HCT116 (cell line): ENCODE results near the gene BAIAP2L1. TPM values are rescaled to one million over a fixed set of nuclear protein-coding genes. Genes with fewer than 3 reads are reported as not detected.

Experiments used
- ATAC-seq: fragments of 200-7000 bp; cut with Tn5 transposase; 2 replicates; pipeline ENCODE4 v1.9.1; 2020; ENCODE audit warnings: mild to moderate bottlenecking, moderate library complexity
- BruUV-seq: library from RNA; stranded (reverse); fragments of 400-500 nt; replicated peaks from 2 replicates; lab custom pipeline; 2021; lab: Mats Ljungman, UMichigan
- CTCF ChIA-PET: fragments of 300-600 bp; sonication (Branson Sonifier 250); formaldehyde crosslinking; loops from one replicate; lab custom pipeline; 2021; ENCODE audit warnings: antibody characterized with exemption; lab: Charles Lee
- POLR2A ChIA-PET: fragments of 300-600, 350-600 bp; sonication (Branson Sonifier 250); formaldehyde crosslinking; loops from one replicate; lab custom pipeline; 2021; ENCODE audit warnings: antibody characterized with exemption; lab: Charles Lee
- RAD21 ChIA-PET, 2 experiments: fragments of 300-600 bp; sonication (Branson Sonifier 250); formaldehyde crosslinking; loops; one replicate each; lab custom pipeline; 2023; ENCODE audit warnings: low total read pairs in 2 of 2; ENCODE audit not compliant: uncharacterized antibody in 2 of 2, unreplicated experiment in 2 of 2, low non-redundant PET in 1 of 2; lab: Charles Lee
- DNase-seq: peaks from one replicate; pipeline ENCODE4 v3.0.0-alpha.2; 2010; ENCODE audit warnings: low read depth, low spot score
- H2AFZ ChIP-seq: fragments of 200-600 bp; shearing (Covaris generic), sonication (generic); 2 replicates; pipeline ENCODE4 v1.6.1; 2017; ENCODE audit warnings: low read depth, mixed run types, mixed read lengths, antibody characterized with exemption, low read length; ENCODE audit not compliant: poor library complexity, severe bottlenecking
- H3K27ac ChIP-seq: 2 replicates; pipeline ENCODE4 v1.5.1; 2012; ENCODE audit warnings: low read depth, low read length
- H3K27me3 ChIP-seq: fragments of 200-600 bp; sonication (generic); 2 replicates; pipeline ENCODE4 v1.6.1; 2016; ENCODE audit warnings: mixed run types, low read length, mixed read lengths; ENCODE audit not compliant: insufficient read depth
- H3K36me3 ChIP-seq, 2 experiments: fragments of 200-500 bp in 1 of 2; fragments of 200-600 bp in 1 of 2; sonication (Bioruptor generic) in 1 of 2; sonication (generic) in 1 of 2; 2 replicates each; pipeline versions ENCODE4 v1.5.1 to v1.6.1; 2014 to 2016; ENCODE audit warnings: low read length in 2 of 2, inconsistent platforms in 1 of 2, mixed read lengths in 1 of 2, mixed run types in 1 of 2; ENCODE audit not compliant: insufficient read depth in 2 of 2, control insufficient read depth in 1 of 2
- H3K4me1 ChIP-seq, 2 experiments: fragments of 200-600 bp in 1 of 2; sonication (generic) in 1 of 2; 2 replicates each; pipeline versions ENCODE4 v1.5.1 to v1.6.1; 2012 to 2017; ENCODE audit warnings: low read length in 2 of 2, inconsistent platforms in 1 of 2, mild to moderate bottlenecking in 1 of 2, mixed read lengths in 1 of 2, mixed run types in 1 of 2, moderate library complexity in 1 of 2; ENCODE audit not compliant: insufficient read depth in 2 of 2, control insufficient read depth in 1 of 2
- H3K4me2 ChIP-seq: fragments of 200-600 bp; sonication (generic); 2 replicates; pipeline ENCODE4 v1.6.1; 2017; ENCODE audit warnings: mixed run types, low read length, mixed read lengths
- H3K4me3 ChIP-seq, 2 experiments: fragments of 200-600 bp in 1 of 2; sonication (generic) in 1 of 2; replicated peaks in 1 of 2; 2 replicates each; pipeline ENCODE4 v1.5.1; 2011 to 2016; ENCODE audit warnings: low read length in 2 of 2, control low read depth in 1 of 2, low read depth in 1 of 2, mild to moderate bottlenecking in 1 of 2, mixed read lengths in 1 of 2, mixed run types in 1 of 2
- H3K79me2 ChIP-seq: fragments of 200-600 bp; sonication (generic); 2 replicates; pipeline ENCODE4 v1.6.1; 2017; ENCODE audit warnings: mild to moderate bottlenecking, mixed run types, low read length, moderate library complexity, mixed read lengths; ENCODE audit not compliant: insufficient read depth
- H3K9ac ChIP-seq: fragments of 200-600 bp; sonication (generic); 2 replicates; pipeline ENCODE4 v1.6.1; 2016; ENCODE audit warnings: low read length, mixed read lengths
- H3K9me2 ChIP-seq: fragments of 200-600 bp; sonication (generic), shearing (Covaris generic); 2 replicates; pipeline ENCODE4 v1.6.1; 2017; ENCODE audit warnings: mixed run types, mild to moderate bottlenecking, moderate library complexity; ENCODE audit not compliant: insufficient read depth
- H3K9me3 ChIP-seq, 2 experiments: fragments of 200-500 bp in 1 of 2; fragments of 200-600 bp in 1 of 2; sonication (Bioruptor generic) in 1 of 2; sonication (generic) in 1 of 2; 2 replicates each; pipeline ENCODE4 v1.6.1; 2014 to 2017; ENCODE audit warnings: low read length in 2 of 2, mixed read lengths in 2 of 2, inconsistent platforms in 1 of 2, low read depth in 1 of 2, mild to moderate bottlenecking in 1 of 2, mixed run types in 1 of 2, moderate library complexity in 1 of 2; ENCODE audit not compliant: control insufficient read depth in 1 of 2, insufficient read depth in 1 of 2
- H4K20me1 ChIP-seq: fragments of 200-600 bp; sonication (generic), shearing (Covaris generic); 2 replicates; pipeline ENCODE4 v1.6.1; 2017; ENCODE audit warnings: mixed run types, mild to moderate bottlenecking, moderate library complexity; ENCODE audit not compliant: insufficient read depth
- ATF3 ChIP-seq: IDR thresholded peaks from 2 replicates; pipeline ENCODE4 v1.6.1; 2012
- CBX3 ChIP-seq: IDR thresholded peaks from 2 replicates; pipeline ENCODE4 v1.6.1; 2012; ENCODE audit warnings: low read depth
- EGR1 ChIP-seq: IDR thresholded peaks from 2 replicates; pipeline ENCODE4 v1.6.1; 2012; ENCODE audit warnings: low read depth
- EZH2 ChIP-seq: fragments of 200-600 bp; sonication (generic); IDR thresholded peaks from 2 replicates; pipeline ENCODE4 v1.6.1; 2017; ENCODE audit warnings: antibody characterized with exemption, mixed run types
- EZH2phosphoT487 ChIP-seq: fragments of 200-600 bp; IDR thresholded peaks from 2 replicates; pipeline ENCODE4 v1.6.1; 2018; ENCODE audit warnings: antibody characterized with exemption, borderline replicate concordance
- MAX ChIP-seq: IDR thresholded peaks from 2 replicates; pipeline ENCODE4 v1.6.1; 2012
- ZFX ChIP-seq: fragments of 450-650 bp; IDR thresholded peaks from 2 replicates; pipeline ENCODE4 v1.6.1; 2017
- intact Hi-C: fragments of 100-400 bp; cut with micrococcal nuclease; formaldehyde crosslinking; loops from 2 replicates; pipeline ENCODE4 v1.10.0; 2022
- total RNA-seq: library from RNA; stranded (reverse); gene quantifications from one replicate; pipeline ENCODE4 v1.2.1, GENCODE V29; 2021; ENCODE audit not compliant: unreplicated experiment

The BAIAP2L1 gene
- total RNA-seq, 1 experiment from 2014 or later: 61.2 TPM

GRCh38 chr7:98296833-98297232 is 104.1 kb downstream of the BAIAP2L1 start (continued):
- no peak for TF ChIP-seq ATF3
- TF ChIP-seq EZH2phosphoT487: no peak
- no peak for TF ChIP-seq CBX3
- TF ChIP-seq MAX: no peak

- H2AFZ ChIP-seq: no peak overlapping the region
- TF ChIP-seq CBX3: no peak
- TF ChIP-seq EGR1: no peak
- no peak for TF ChIP-seq ZFX
- no peak for TF ChIP-seq EZH2
- peaks cover 0 to 12% of the 10 kb centered on the region in 2 experiments; a peak in 2 of 4 replicates for H3K4me1 ChIP-seq
- peaks cover 10 to 32% of the 10 kb centered on the region in 2 experiments; a peak in 3 of 4 replicates for H3K36me3 ChIP-seq
- H4K20me1 ChIP-seq: no peaks in the 10 kb centered on the region
- BruUV-seq: no TSS peak
- peaks cover 42% of the 10 kb centered on the region for H3K79me2 ChIP-seq
- POLR2A ChIA-PET: no interaction called here
- no peak overlapping the region for H3K4me2 ChIP-seq
- no peak for DNase-seq
- 0 out of 2 replicates have a peak overlapping the region, but pooled peaks have one; percentile 18 for H3K27ac ChIP-seq
- no peaks in the 10 kb centered on the region for H3K9me2 ChIP-seq
- no peak overlapping the region for H3K9ac ChIP-seq
- no peaks in the 10 kb centered on the region for H3K9me3 ChIP-seq
- no peak for ATAC-seq
- RAD21 ChIA-PET: interaction anchor here (1.2 to 1.6 kb wide), 2 partner anchors 105 to 106 kb away, joined by 3 to 4 read pairs; partner anchors contain the start of gene BAIAP2L1 (in 1 of the 2)
- H3K4me3 ChIP-seq: no peak overlapping the region
- CTCF ChIA-PET: no interaction called here
- H3K27me3 ChIP-seq: no peaks in the 10 kb centered on the region
- intact Hi-C loops: loop anchor here (2.0 kb wide), 3 partner anchors 123 to 541 kb away; no protein-coding TSS in a partner anchor
Measured at GRCh38 chr7:98295467-98296192, 105.3 kb downstream of the BAIAP2L1 start.
